Stomach smooth muscle (tissue), 2 donors: ENCODE results near the gene QDPR.

Experiments used
- H3K27ac ChIP-seq: one replicate; pipeline ENCODE4 v1.7.0; 2013; ENCODE audit warnings: mild to moderate bottlenecking, low read length, inconsistent platforms
- H3K27me3 ChIP-seq, 2 donors: one replicate each; pipeline ENCODE4 v1.7.0; 2013; ENCODE audit warnings: low read length in 2 of 2; ENCODE audit not compliant: insufficient read depth in 2 of 2, control insufficient read depth in 1 of 2
- H3K36me3 ChIP-seq, 2 donors: one replicate each; pipeline ENCODE4 v1.7.0; 2013; ENCODE audit warnings: low read length in 2 of 2; ENCODE audit not compliant: control insufficient read depth in 2 of 2, insufficient read depth in 2 of 2
- H3K4me1 ChIP-seq: one replicate; pipeline ENCODE4 v1.7.0; 2013; ENCODE audit warnings: low read length; ENCODE audit not compliant: control insufficient read depth, insufficient read depth
- H3K4me3 ChIP-seq, 2 donors: one replicate each; pipeline ENCODE4 v1.7.0; 2013; ENCODE audit warnings: low read length in 2 of 2
- H3K9ac ChIP-seq, 2 donors: one replicate each; pipeline ENCODE4 v1.7.0; 2013; ENCODE audit warnings: low read length in 2 of 2, mild to moderate bottlenecking in 1 of 2
- H3K9me3 ChIP-seq, 2 donors: one replicate each; pipeline ENCODE4 v1.7.0; 2013; ENCODE audit warnings: low read length in 2 of 2; ENCODE audit not compliant: control insufficient read depth in 2 of 2
- donor health status: healthy.
- donor health status: Pancreatic carcinoma.

The QDPR gene

GRCh38 chr4:17490575-17491059, 21.3 kb downstream of the QDPR start:
- Histone ChIP-seq H3K4me3 (no peak overlapping the region), H3K4me1 (peaks cover 9% of the 10 kb centered on the region), H3K36me3 (peaks cover 44 to 53% of the 10 kb centered on the region in 2 donors), H3K27ac (no peak overlapping the region), H3K27me3 (no peaks in the 10 kb centered on the region), H3K9ac (no peak overlapping the region), H3K9me3 (no peaks in the 10 kb centered on the region)

- Histone ChIP-seq H3K36me3 (peaks cover 47 to 49% of the 10 kb centered on the region in 2 donors), H3K9me3 (no peaks in the 10 kb centered on the region), H3K4me1 (peaks cover 9% of the 10 kb centered on the region), H3K9ac (no peak overlapping the region), H3K4me3 (no peak overlapping the region), H3K27me3 (no peaks in the 10 kb centered on the region), H3K27ac (no peak overlapping the region)
These were observed 22.2 kb downstream of the QDPR start for GRCh38 chr4:17489721-17490120.

- Histone ChIP-seq H3K9ac (no peak overlapping the region), H3K4me3 (no peak overlapping the region), H3K27ac (no peak overlapping the region), H3K9me3 (no peaks in the 10 kb centered on the region), H3K36me3 (peaks cover 41 to 46% of the 10 kb centered on the region in 2 donors), H3K27me3 (no peaks in the 10 kb centered on the region), H3K4me1 (peaks cover 6% of the 10 kb centered on the region)
These were observed 22.8 kb downstream of the QDPR start for GRCh38 chr4:17489123-17489522.

- Histone ChIP-seq H3K27me3 (no peaks in the 10 kb centered on the region), H3K9me3 (peaks cover 4 to 10% of the 10 kb centered on the region in 2 donors), H3K27ac (no peak overlapping the region), H3K9ac (no peak overlapping the region), H3K4me3 (no peak overlapping the region), H3K4me1 (no peaks in the 10 kb centered on the region), H3K36me3 (peaks cover 24 to 31% of the 10 kb centered on the region in 2 donors)
These were observed 29.2 kb downstream of the QDPR start for GRCh38 chr4:17482716-17483115.

GRCh38 chr4:17480955-17481354, 30.9 kb downstream of the QDPR start:
- Histone ChIP-seq H3K27ac (no peak overlapping the region), H3K4me1 (no peaks in the 10 kb centered on the region), H3K36me3 (peaks cover 20 to 24% of the 10 kb centered on the region in 2 donors), H3K4me3 (no peak overlapping the region), H3K27me3 (no peaks in the 10 kb centered on the region), H3K9ac (no peak overlapping the region), H3K9me3 (peaks cover 4 to 10% of the 10 kb centered on the region in 2 donors)

- peaks cover 16 to 24% of the 10 kb centered on the region in 2 donors for H3K36me3 ChIP-seq
- peaks cover 4 to 10% of the 10 kb centered on the region in 2 donors for H3K9me3 ChIP-seq
- no peaks in the 10 kb centered on the region for H3K27me3 ChIP-seq
- H3K4me3 ChIP-seq: no peak overlapping the region
- no peak overlapping the region for H3K9ac ChIP-seq
- H3K4me1 ChIP-seq: no peaks in the 10 kb centered on the region
- H3K27ac ChIP-seq: no peak overlapping the region
These were observed 31.5 kb downstream of the QDPR start for GRCh38 chr4:17480210-17480927.

- no peak overlapping the region for H3K27ac ChIP-seq
- no peak overlapping the region for H3K9ac ChIP-seq
- H3K36me3 ChIP-seq: peaks cover 4 to 18% of the 10 kb centered on the region in 2 donors
- H3K4me3 ChIP-seq: no peak overlapping the region
- H3K4me1 ChIP-seq: no peaks in the 10 kb centered on the region
- peaks cover 4 to 10% of the 10 kb centered on the region in 2 donors for H3K9me3 ChIP-seq
- no peaks in the 10 kb centered on the region for H3K27me3 ChIP-seq
These were observed 34.0 kb downstream of the QDPR start for GRCh38 chr4:17477774-17478472.

GRCh38 chr4:17476853-17477252, 35.0 kb downstream of the QDPR start:
- H3K36me3 ChIP-seq: peaks cover 0 to 11% of the 10 kb centered on the region in 2 donors
- H3K27me3 ChIP-seq: no peaks in the 10 kb centered on the region
- peaks cover 4 to 5% of the 10 kb centered on the region in 2 donors for H3K9me3 ChIP-seq
- no peak overlapping the region for H3K4me3 ChIP-seq
- no peak overlapping the region for H3K27ac ChIP-seq
- no peak overlapping the region for H3K9ac ChIP-seq
- no peaks in the 10 kb centered on the region for H3K4me1 ChIP-seq

- Histone ChIP-seq H3K4me3 (no peak overlapping the region), H3K27me3 (no peaks in the 10 kb centered on the region), H3K36me3 (peaks cover 0 to 6% of the 10 kb centered on the region in 2 donors), H3K27ac (no peak overlapping the region), H3K9me3 (peaks cover 0 to under 1% of the 10 kb centered on the region in 2 donors), H3K4me1 (no peaks in the 10 kb centered on the region), H3K9ac (no peak overlapping the region)
These were observed 36.4 kb downstream of the QDPR start for GRCh38 chr4:17475481-17475880.

- H3K27ac ChIP-seq: no peak overlapping the region
- H3K9ac ChIP-seq: no peak overlapping the region
- H3K27me3 ChIP-seq: no peaks in the 10 kb centered on the region
- H3K36me3 ChIP-seq: no peaks in the 10 kb centered on the region
- H3K4me3 ChIP-seq: no peak overlapping the region
- no peaks in the 10 kb centered on the region for H3K4me1 ChIP-seq
- no peaks in the 10 kb centered on the region for H3K9me3 ChIP-seq
These were observed 41.8 kb downstream of the QDPR start for GRCh38 chr4:17469931-17470674.
